ACC112 (cell line): ENCODE results near the gene ITFG1.
"Not testable (repeated sequence)": the region's sequence is repeated elsewhere in the genome, so short reads cannot be mapped to it uniquely, and the experiment has no call there.

Experiments
- H2AFZ ChIP-seq: fragments of 200-600 bp; sonication (generic); one replicate; pipeline ENCODE4 v1.6.0; 2017; ENCODE audit warnings: antibody characterized with exemption, low read length; ENCODE audit not compliant: unreplicated experiment
- H3K27ac ChIP-seq: fragments of 200-600 bp; sonication (generic); 2 replicates; pipeline ENCODE4 v1.5.1; 2014; ENCODE audit warnings: low read depth, mild to moderate bottlenecking, antibody characterized with exemption, low read length, moderate library complexity
- H3K27me3 ChIP-seq: fragments of 200-600 bp; sonication (generic); 2 replicates; pipeline ENCODE4 v1.6.1; 2014; ENCODE audit warnings: mild to moderate bottlenecking, antibody characterized with exemption, low read length, moderate library complexity, mixed read lengths; ENCODE audit not compliant: insufficient read depth
- H3K36me3 ChIP-seq: fragments of 200-600 bp; sonication (generic); 2 replicates; pipeline ENCODE4 v1.6.1; 2016; ENCODE audit warnings: mild to moderate bottlenecking, antibody characterized with exemption, low read length, moderate library complexity, mixed read lengths; ENCODE audit not compliant: insufficient read depth
- H3K4me1 ChIP-seq: fragments of 200-600 bp; sonication (generic); one replicate; pipeline ENCODE4 v1.6.1; 2016; ENCODE audit warnings: low read length, mixed read lengths; ENCODE audit not compliant: insufficient read depth, unreplicated experiment, control insufficient read depth
- H3K4me3 ChIP-seq: fragments of 200-600 bp; sonication (generic); 2 replicates; pipeline ENCODE4 v1.5.1; 2014; ENCODE audit warnings: mild to moderate bottlenecking, low read depth, low read length
- H3K79me2 ChIP-seq: fragments of 200-600 bp; sonication (generic); one replicate; pipeline ENCODE4 v1.6.0; 2016; ENCODE audit warnings: low read length; ENCODE audit not compliant: control insufficient read depth, unreplicated experiment, insufficient read depth

Gene ITFG1

DNA sequence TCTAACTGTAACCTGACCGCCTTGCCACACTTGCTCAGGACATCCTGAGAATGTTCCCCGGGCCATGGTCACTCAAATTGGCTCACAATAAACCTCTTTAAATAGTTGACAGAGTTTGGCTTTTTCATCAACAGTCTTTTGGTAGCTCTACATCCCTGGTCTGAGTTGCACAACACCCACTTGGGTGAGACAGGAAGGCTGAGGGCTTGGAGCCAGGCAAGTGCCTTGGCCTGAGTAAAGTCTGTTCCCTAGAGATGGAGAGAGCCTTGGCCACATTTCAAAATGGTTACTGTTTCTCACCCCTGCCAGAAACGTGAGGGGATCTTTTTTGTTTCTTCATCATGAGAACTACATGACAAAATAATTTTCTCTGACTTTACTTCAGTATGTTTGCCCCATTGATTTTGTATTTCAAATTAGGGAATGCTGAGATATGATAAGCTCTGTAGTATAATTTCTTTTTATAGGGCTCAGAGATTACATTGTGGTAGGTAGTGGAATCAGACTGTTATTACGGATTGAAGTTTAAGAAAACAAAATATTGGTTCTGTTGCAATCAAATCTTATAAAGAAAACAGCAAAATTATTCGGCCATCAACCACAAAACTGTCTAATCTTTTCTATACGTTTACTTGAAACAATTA is 263.2 kb downstream of the ITFG1 start:
- Histone ChIP-seq H3K4me3 (no peak overlapping the region), H3K79me2 (no peaks in the 10 kb centered on the region), H3K4me1 (peaks cover 11% of the 10 kb centered on the region), H2AFZ (no peak overlapping the region), H3K36me3 (no peaks in the 10 kb centered on the region), H3K27me3 (no peaks in the 10 kb centered on the region), H3K27ac (peak overlapping the region; percentile 20; the same call in 1 of the 2 replicates)

DNA sequence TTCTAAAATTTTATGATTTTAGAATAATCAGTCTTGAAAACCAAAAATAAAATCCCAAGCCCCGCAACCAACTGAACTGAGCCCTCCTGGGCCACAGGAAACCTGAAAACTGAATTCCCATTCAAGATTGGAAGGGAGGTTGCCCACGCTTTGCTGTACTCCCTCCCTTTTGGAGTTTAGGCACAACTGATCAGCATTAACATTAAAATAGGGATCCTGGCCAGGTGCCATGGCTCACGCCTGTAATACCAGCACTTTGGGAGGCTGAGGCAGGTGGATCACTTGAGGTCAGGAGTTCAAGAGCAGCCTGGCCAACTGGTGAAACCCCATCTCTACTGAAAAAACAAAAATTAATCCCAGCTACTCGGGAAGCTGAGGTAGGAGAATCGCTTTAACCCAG is 264.4 kb downstream of the ITFG1 start:
- peaks cover 11% of the 10 kb centered on the region for H3K4me1 ChIP-seq
- H3K79me2 ChIP-seq: no peaks in the 10 kb centered on the region
- H3K36me3 ChIP-seq: no peaks in the 10 kb centered on the region
- H2AFZ ChIP-seq: no peak overlapping the region
- H3K4me3 ChIP-seq: no peak overlapping the region
- no peak overlapping the region for H3K27ac ChIP-seq
- no peaks in the 10 kb centered on the region for H3K27me3 ChIP-seq

DNA sequence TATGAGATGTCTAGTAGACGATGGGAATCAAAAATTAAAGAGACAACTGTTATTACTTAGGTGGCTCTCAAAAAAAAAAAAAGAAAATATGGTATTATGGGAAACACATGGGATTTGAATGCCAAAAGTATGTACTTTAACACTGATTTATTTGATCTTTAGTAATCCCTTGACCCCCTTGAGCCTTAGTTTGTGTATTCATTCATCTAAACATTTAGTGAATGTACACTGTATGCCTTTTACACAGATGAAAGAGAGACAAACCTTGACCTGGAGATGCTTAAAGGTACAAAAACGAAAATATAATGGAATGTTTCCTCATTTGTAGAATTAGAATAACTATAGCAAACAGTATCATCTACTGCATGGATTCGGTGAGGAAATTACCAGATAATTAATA is 278.5 kb downstream of the ITFG1 start:
- Histone ChIP-seq H3K27me3 (no peaks in the 10 kb centered on the region), H3K79me2 (no peaks in the 10 kb centered on the region), H3K36me3 (no peaks in the 10 kb centered on the region), H3K4me3 (no peak overlapping the region), H2AFZ (no peak overlapping the region), H3K4me1 (no peaks in the 10 kb centered on the region), H3K27ac (no peak overlapping the region)

DNA sequence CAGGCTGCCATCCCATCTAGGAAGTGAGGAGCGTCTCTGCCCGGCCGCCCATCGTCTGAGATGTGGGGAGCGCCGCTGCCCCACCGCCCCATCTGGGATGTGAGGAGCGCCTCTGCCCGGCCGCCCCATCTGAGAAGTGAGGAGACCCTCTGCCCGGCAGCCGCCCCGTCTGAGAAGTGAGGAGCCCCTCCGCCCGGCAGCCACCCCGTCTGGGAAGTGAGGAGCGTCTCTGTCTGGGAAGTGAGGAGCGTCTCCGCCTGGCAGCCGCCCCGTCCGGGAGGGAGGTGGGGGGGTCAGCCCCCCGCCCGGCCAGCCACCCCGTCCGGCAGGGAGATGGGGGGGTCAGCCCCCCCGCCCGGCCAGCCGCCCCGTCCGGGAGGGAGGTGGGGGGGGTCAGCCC is 279.8 kb downstream of the ITFG1 start:
- not testable (repeated sequence) for H3K36me3 ChIP-seq, H3K79me2 ChIP-seq, H3K4me1 ChIP-seq, H2AFZ ChIP-seq, H3K27ac ChIP-seq, H3K4me3 ChIP-seq, H3K27me3 ChIP-seq

DNA sequence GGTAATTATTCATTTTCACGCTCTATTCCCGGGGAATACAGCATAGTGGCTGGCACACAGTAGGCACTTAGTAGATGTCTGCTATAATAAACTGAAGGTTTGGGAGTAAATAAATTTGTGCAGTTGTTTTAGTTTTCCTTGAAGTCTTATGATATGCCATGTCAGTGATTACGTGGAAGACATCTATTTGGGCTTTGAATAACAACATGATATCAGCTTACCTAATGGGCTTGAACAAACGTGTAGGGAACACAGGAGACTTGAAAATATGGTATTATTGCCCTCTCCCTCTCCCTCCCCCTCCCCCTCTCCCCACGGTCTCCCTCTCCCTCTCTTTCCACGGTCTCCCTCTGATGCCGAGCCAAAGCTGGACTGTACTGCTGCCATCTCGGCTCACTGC is 280.8 kb downstream of the ITFG1 start:
- no peaks in the 10 kb centered on the region for H3K79me2 ChIP-seq
- no peak overlapping the region for H2AFZ ChIP-seq
- H3K4me1 ChIP-seq: no peaks in the 10 kb centered on the region
- no peak overlapping the region for H3K4me3 ChIP-seq
- no peaks in the 10 kb centered on the region for H3K36me3 ChIP-seq
- no peaks in the 10 kb centered on the region for H3K27me3 ChIP-seq
- no peak overlapping the region for H3K27ac ChIP-seq

DNA sequence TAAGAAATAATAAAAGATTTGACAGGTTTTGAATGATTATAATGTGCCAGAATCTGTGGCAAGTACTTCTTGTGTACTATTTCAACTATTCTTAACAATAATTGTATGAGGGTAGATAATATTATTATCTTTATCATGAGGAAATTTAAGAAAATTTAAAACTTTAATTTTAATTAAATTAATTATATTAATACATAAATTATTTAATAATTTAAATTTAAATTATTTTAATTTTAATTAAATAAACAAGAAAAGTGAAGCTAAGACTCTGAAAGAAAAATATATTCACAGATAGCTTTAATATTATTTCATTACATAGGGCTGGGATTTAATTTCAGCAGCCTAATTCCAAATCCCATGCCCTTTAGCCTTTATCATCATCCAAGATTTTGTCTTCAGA is 285.7 kb downstream of the ITFG1 start:
- no peaks in the 10 kb centered on the region for H3K4me1 ChIP-seq
- no peak overlapping the region for H3K27ac ChIP-seq
- H2AFZ ChIP-seq: no peak overlapping the region
- no peaks in the 10 kb centered on the region for H3K79me2 ChIP-seq
- no peak overlapping the region for H3K4me3 ChIP-seq
- no peaks in the 10 kb centered on the region for H3K27me3 ChIP-seq
- H3K36me3 ChIP-seq: no peaks in the 10 kb centered on the region

DNA sequence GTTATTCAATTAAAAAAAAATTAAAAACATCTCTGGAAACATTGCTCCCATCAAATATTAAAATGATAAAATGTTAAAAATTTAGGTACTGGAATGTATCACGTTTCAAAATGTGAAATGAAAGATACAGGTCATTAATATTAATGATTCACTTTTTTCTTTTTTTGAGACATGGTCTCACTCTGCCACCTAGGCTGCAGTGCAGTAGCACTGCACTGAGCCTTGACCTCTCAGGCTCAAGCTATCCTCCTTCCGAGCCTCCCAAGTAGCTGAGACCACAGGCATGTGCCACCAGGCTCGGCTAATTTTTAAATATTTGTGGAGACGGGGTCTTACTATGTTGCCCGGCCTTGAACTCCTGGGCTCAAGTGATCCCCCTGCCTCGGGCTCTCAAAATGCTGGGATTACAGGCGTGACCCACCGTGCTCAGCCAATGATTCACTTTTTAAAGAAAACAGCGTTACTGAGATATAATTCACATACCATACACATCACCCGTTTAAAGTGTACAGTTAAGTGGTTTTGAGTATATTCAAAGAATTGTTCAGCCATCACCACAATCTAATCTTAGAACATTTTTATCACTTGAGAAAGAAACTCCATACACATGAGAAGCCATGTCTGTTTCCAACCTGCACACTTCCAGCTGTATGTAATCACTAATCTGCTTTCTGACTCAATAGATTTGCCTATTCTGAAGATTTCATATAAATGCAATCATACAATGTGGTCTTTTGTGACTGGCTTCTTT is 298.0 kb downstream of the ITFG1 start:
- no peaks in the 10 kb centered on the region for H3K36me3 ChIP-seq
- no peak overlapping the region for H2AFZ ChIP-seq
- no peaks in the 10 kb centered on the region for H3K4me1 ChIP-seq
- no peaks in the 10 kb centered on the region for H3K27me3 ChIP-seq
- no peak overlapping the region for H3K4me3 ChIP-seq
- no peak overlapping the region for H3K27ac ChIP-seq
- H3K79me2 ChIP-seq: no peaks in the 10 kb centered on the region

DNA sequence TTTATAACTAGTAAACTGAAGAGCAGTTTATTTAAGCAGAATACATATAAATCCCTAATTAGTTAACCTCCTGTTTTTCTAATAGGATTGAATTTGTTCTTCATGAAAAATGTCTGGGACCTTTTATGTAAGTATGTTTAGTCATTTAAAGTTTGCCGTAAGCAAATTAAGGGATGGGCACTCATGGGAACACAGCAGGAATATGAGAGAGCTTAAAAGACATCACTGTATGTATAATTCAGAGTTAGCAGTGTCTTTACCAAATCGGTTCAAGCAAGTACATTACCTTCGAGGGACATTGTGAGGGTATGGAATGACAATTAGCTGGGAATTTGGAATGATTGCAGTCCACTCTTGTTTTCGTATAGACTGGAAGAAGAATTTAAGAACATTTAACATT is 299.4 kb downstream of the ITFG1 start:
- Histone ChIP-seq H3K27ac (no peak overlapping the region), H3K27me3 (no peaks in the 10 kb centered on the region), H3K79me2 (no peaks in the 10 kb centered on the region), H3K4me3 (no peak overlapping the region), H2AFZ (no peak overlapping the region), H3K4me1 (no peaks in the 10 kb centered on the region), H3K36me3 (no peaks in the 10 kb centered on the region)

DNA sequence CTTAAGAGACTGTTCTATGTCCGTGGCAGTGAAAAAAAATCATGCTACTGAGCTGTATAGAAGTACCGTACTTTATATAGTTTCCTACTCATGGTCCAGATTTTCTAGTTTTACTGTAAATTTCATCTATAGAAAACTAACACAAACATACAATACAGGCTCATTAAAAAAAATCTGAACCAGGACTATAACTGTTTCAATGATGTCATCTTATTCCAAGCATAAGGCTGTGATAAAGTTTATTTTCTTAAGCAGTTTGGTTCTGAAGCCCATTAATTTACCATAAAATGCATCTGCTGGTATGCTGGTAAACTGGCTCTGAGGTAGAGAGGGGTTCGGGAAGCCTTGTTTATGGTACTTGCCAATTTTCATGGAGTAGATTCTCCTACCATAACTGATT is 300.4 kb downstream of the ITFG1 start:
- Histone ChIP-seq H3K4me1 (no peaks in the 10 kb centered on the region), H3K27me3 (no peaks in the 10 kb centered on the region), H3K36me3 (no peaks in the 10 kb centered on the region), H3K79me2 (no peaks in the 10 kb centered on the region), H3K27ac (no peak overlapping the region), H3K4me3 (no peak overlapping the region), H2AFZ (no peak overlapping the region)

DNA sequence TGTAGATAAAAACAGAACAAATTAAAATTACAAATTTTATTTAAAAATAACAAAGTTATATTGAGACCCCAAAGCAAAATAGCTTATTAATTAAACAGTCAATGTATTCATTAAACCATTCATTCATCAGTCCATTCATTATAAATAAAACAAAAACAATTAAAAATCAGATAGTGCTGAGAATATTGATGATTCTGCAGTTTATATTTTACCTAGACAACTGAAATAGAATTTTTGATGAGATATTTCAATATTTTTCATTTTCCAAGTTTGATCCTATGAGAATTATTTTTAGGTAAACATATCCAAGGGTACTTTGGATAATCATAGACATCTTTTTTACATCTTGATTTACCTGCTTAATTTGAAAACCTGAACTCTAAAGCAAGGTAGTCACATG is 301.9 kb downstream of the ITFG1 start:
- H3K36me3 ChIP-seq: no peaks in the 10 kb centered on the region
- H3K4me3 ChIP-seq: no peak overlapping the region
- H3K79me2 ChIP-seq: no peaks in the 10 kb centered on the region
- H3K27me3 ChIP-seq: no peaks in the 10 kb centered on the region
- no peak overlapping the region for H2AFZ ChIP-seq
- no peak overlapping the region for H3K27ac ChIP-seq
- no peaks in the 10 kb centered on the region for H3K4me1 ChIP-seq

DNA sequence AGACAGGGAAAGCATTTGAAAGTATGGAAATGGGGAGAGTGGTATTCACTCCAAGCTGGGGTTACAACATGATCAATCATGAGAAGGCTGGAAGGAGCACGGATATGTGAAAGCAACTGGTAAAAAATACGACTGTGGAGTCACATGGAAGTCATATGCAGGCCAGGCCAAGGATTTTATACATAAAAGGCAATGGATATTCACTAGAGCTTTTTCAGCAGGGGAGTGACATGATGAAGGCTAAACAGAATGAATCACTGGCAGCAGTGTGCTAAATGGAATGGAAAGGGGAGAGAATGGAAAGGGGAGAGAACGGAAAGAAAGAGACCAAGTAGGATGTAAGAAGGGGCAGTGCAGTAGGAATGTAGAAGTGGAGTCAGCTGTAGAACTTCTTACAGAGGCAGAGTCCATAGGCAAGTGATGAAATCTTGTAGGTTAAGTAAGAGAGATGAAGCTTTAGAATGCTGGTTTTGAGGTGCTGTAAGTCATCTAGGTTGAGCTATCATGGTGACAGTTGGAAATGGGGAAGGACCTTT is 304.1 kb downstream of the ITFG1 start:
- Histone ChIP-seq H3K36me3 (peaks cover 6% of the 10 kb centered on the region; the same call in 1 of the 2 replicates), H3K27me3 (no peaks in the 10 kb centered on the region), H2AFZ (no peak overlapping the region), H3K4me3 (no peak overlapping the region), H3K79me2 (no peaks in the 10 kb centered on the region), H3K4me1 (no peaks in the 10 kb centered on the region), H3K27ac (no peak overlapping the region)
